NCI-H2196 (cell line): ENCODE results near the gene ANO10.

Experiments used
- DNase-seq: peaks from one replicate; lab custom pipeline; 2025; ENCODE audit not compliant: unreplicated experiment; lab: John Stamatoyannopoulos, UW

Gene ANO10

GRCh38 chr3:43353923-43354670, 267.7 kb downstream of the ANO10 start:
- no peak for DNase-seq

- no peak for DNase-seq
Measured at GRCh38 chr3:43353393-43353792, 268.4 kb downstream of the ANO10 start.

GRCh38 chr3:43349716-43350115, 272.1 kb downstream of the ANO10 start:
- DNase-seq, result no peak

- no peak for DNase-seq
Measured at GRCh38 chr3:43348852-43349574, 272.8 kb downstream of the ANO10 start.

GRCh38 chr3:43348350-43348749, 273.5 kb downstream of the ANO10 start:
- DNase-seq, result no peak

- no peak for DNase-seq
Measured at GRCh38 chr3:43347774-43348173, 274.0 kb downstream of the ANO10 start.

GRCh38 chr3:43346978-43347749, 274.6 kb downstream of the ANO10 start:
- DNase-seq, result no peak

GRCh38 chr3:43345877-43346276, 275.9 kb downstream of the ANO10 start:
- no peak for DNase-seq

GRCh38 chr3:43345246-43345645, 276.6 kb downstream of the ANO10 start:
- DNase-seq, result no peak

- DNase-seq, result no peak
Measured at GRCh38 chr3:43344520-43344919, 277.3 kb downstream of the ANO10 start.

- no peak for DNase-seq
Measured at GRCh38 chr3:43343815-43344214, 278.0 kb downstream of the ANO10 start.

GRCh38 chr3:43343185-43343584, 278.6 kb downstream of the ANO10 start:
- DNase-seq, result no peak

- DNase-seq, result no peak
Measured at GRCh38 chr3:43341788-43342187, 280.0 kb downstream of the ANO10 start.

GRCh38 chr3:43340403-43340802, 281.4 kb downstream of the ANO10 start:
- DNase-seq, result no peak

GRCh38 chr3:43338295-43338694, 283.5 kb downstream of the ANO10 start:
- no peak for DNase-seq

GRCh38 chr3:43335799-43336198, 286.0 kb downstream of the ANO10 start:
- no peak for DNase-seq

- DNase-seq, result no peak
Measured at GRCh38 chr3:43334976-43335375, 286.8 kb downstream of the ANO10 start.

- DNase-seq, result no peak
Measured at GRCh38 chr3:43331381-43331780, 290.4 kb downstream of the ANO10 start.

- no peak for DNase-seq
Measured at GRCh38 chr3:43330981-43331380, 290.8 kb downstream of the ANO10 start.

- no peak for DNase-seq
Measured at GRCh38 chr3:43328653-43329052, 293.2 kb downstream of the ANO10 start.

GRCh38 chr3:43327582-43327979, 294.2 kb downstream of the ANO10 start:
- DNase-seq, result no peak
